H9 (cell line): ENCODE results near the gene BRAF. TPM values are rescaled to one million over a fixed set of nuclear protein-coding genes. Genes with fewer than 3 reads are reported as not detected.

ENCODE experiments used
- DNase-seq: peaks from one replicate; pipeline ENCODE4 v3.0.0-alpha.2; 2017
- H2AFZ ChIP-seq: one replicate; pipeline ENCODE4 v1.6.1; 2013; ENCODE audit warnings: mild to moderate bottlenecking, low read length, control low read depth, moderate library complexity
- H2AK5ac ChIP-seq: 2 replicates; pipeline ENCODE4 v1.6.1; 2013; ENCODE audit warnings: low read length, control low read depth, mixed read lengths; ENCODE audit not compliant: insufficient read length
- H2BK120ac ChIP-seq: one replicate; pipeline ENCODE4 v1.6.1; 2013; ENCODE audit warnings: low read depth, mild to moderate bottlenecking, low read length, control low read depth, inconsistent platforms; ENCODE audit not compliant: poor library complexity, severe bottlenecking
- H2BK12ac ChIP-seq: 2 replicates; pipeline ENCODE4 v1.6.1; 2013; ENCODE audit warnings: low read length, control low read depth, mixed read lengths, low read depth; ENCODE audit not compliant: insufficient read length
- H2BK15ac ChIP-seq: 2 replicates; pipeline ENCODE4 v1.6.1; 2013; ENCODE audit warnings: low read depth, low read length, control low read depth
- H2BK20ac ChIP-seq: one replicate; pipeline ENCODE4 v1.6.1; 2013; ENCODE audit warnings: low read depth, mild to moderate bottlenecking, low read length, control low read depth, inconsistent platforms; ENCODE audit not compliant: poor library complexity, severe bottlenecking
- H2BK5ac ChIP-seq: 2 replicates; pipeline ENCODE4 v1.6.1; 2013; ENCODE audit warnings: low read length, control low read depth, mixed read lengths; ENCODE audit not compliant: insufficient read length
- H3K14ac ChIP-seq: 2 replicates; pipeline ENCODE4 v1.6.1; 2013; ENCODE audit warnings: low read length, control low read depth; ENCODE audit not compliant: insufficient read depth
- H3K18ac ChIP-seq: 2 replicates; pipeline ENCODE4 v1.6.1; 2013; ENCODE audit warnings: low read depth, mild to moderate bottlenecking, mixed read lengths, low read length, control low read depth; ENCODE audit not compliant: insufficient read length
- H3K23ac ChIP-seq: 2 replicates; pipeline ENCODE4 v1.6.1; 2013; ENCODE audit warnings: low read length, control low read depth, mixed read lengths, low read depth; ENCODE audit not compliant: insufficient read length
- H3K23me2 ChIP-seq: 2 replicates; pipeline ENCODE4 v1.6.1; 2013; ENCODE audit warnings: low read depth, mild to moderate bottlenecking, mixed read lengths, low read length, control low read depth; ENCODE audit not compliant: insufficient read length, poor library complexity, severe bottlenecking
- H3K27ac ChIP-seq: 2 replicates; pipeline ENCODE4 v1.5.1; 2013; ENCODE audit warnings: low read length, control low read depth, mixed read lengths, low read depth; ENCODE audit not compliant: insufficient read length
- H3K27me3 ChIP-seq: 2 replicates; pipeline ENCODE4 v1.6.1; 2013; ENCODE audit warnings: low read length, control low read depth, inconsistent platforms; ENCODE audit not compliant: insufficient read depth
- H3K4ac ChIP-seq: 2 replicates; pipeline ENCODE4 v1.6.1; 2013; ENCODE audit warnings: low read depth, mild to moderate bottlenecking, control low read depth, inconsistent platforms, low read length, moderate library complexity
- H3K4me1 ChIP-seq: 2 replicates; pipeline ENCODE4 v1.6.1; 2013; ENCODE audit warnings: low read length, control low read depth, inconsistent platforms; ENCODE audit not compliant: insufficient read depth
- H3K4me2 ChIP-seq: 2 replicates; pipeline ENCODE4 v1.6.1; 2013; ENCODE audit warnings: low read length, control low read depth, mixed read lengths; ENCODE audit not compliant: insufficient read length, insufficient read depth
- H3K56ac ChIP-seq: 2 replicates; pipeline ENCODE4 v1.6.1; 2013; ENCODE audit warnings: low read depth, mild to moderate bottlenecking, mixed read lengths, low read length, control low read depth; ENCODE audit not compliant: insufficient read length
- H3K79me1 ChIP-seq: 2 replicates; pipeline ENCODE4 v1.6.1; 2013; ENCODE audit warnings: low read depth, mild to moderate bottlenecking, moderate library complexity, low read length, control low read depth, inconsistent platforms; ENCODE audit not compliant: insufficient read depth, poor library complexity, severe bottlenecking
- H3K79me2 ChIP-seq: 2 replicates; pipeline ENCODE4 v1.6.1; 2013; ENCODE audit warnings: low read length, control low read depth, inconsistent platforms; ENCODE audit not compliant: insufficient read depth
- H3K9ac ChIP-seq: 2 replicates; pipeline ENCODE4 v1.6.1; 2013; ENCODE audit warnings: low read length, control low read depth, mixed read lengths; ENCODE audit not compliant: insufficient read length; ENCODE audit errors: extremely low read depth
- H3K9me3 ChIP-seq: one replicate; pipeline ENCODE4 v1.6.1; 2013; ENCODE audit warnings: low read depth, low read length, inconsistent platforms; ENCODE audit not compliant: control insufficient read depth
- H3T11ph ChIP-seq: one replicate; pipeline ENCODE4 v1.6.1; 2013; ENCODE audit warnings: mild to moderate bottlenecking, low read length, control low read depth, inconsistent platforms
- H4K20me1 ChIP-seq: one replicate; pipeline ENCODE4 v1.6.1; 2013; ENCODE audit not compliant: control insufficient read depth, insufficient read length, insufficient read depth
- H4K5ac ChIP-seq: 2 replicates; pipeline ENCODE4 v1.6.1; 2013; ENCODE audit warnings: low read depth, mild to moderate bottlenecking, mixed read lengths, low read length, control low read depth; ENCODE audit not compliant: insufficient read length
- H4K8ac ChIP-seq: replicated peaks from 2 replicates; pipeline ENCODE4 v1.6.1; 2013; ENCODE audit warnings: low read length, control low read depth, mixed read lengths, low read depth; ENCODE audit not compliant: insufficient read length
- H4K91ac ChIP-seq: 2 replicates; pipeline ENCODE4 v1.6.1; 2013; ENCODE audit warnings: low read depth, mild to moderate bottlenecking, moderate library complexity, mixed read lengths, low read length, control low read depth; ENCODE audit not compliant: insufficient read length
- H3K27ac Mint-ChIP-seq, 3 experiments: 2 replicates in 2 of 3; 3 replicates in 1 of 3; pipeline ENCODE4 v1.8.0; 2020 to 2021; ENCODE audit warnings: mixed read lengths in 3 of 3, mild to moderate bottlenecking in 1 of 3, moderate library complexity in 1 of 3
- H3K27me3 Mint-ChIP-seq: 2 replicates; pipeline ENCODE4 v1.8.0; 2021; ENCODE audit warnings: low read depth, mild to moderate bottlenecking, moderate library complexity, mixed read lengths
- H3K36me3 Mint-ChIP-seq, 3 experiments: 2 replicates in 2 of 3; 3 replicates in 1 of 3; pipeline ENCODE4 v1.8.0; 2020 to 2021; ENCODE audit warnings: low read depth in 3 of 3, mixed read lengths in 3 of 3; ENCODE audit not compliant: insufficient read depth in 1 of 3
- H3K4me1 Mint-ChIP-seq, 2 experiments: 2 replicates each; pipeline ENCODE4 v1.8.0; 2020; ENCODE audit warnings: mixed read lengths in 2 of 2
- H3K4me3 Mint-ChIP-seq, 2 experiments: 2 replicates in 1 of 2; 3 replicates in 1 of 2; pipeline ENCODE4 v1.8.0; 2020 to 2021; ENCODE audit warnings: mild to moderate bottlenecking in 2 of 2, mixed read lengths in 2 of 2, moderate library complexity in 1 of 2
- H3K9me3 Mint-ChIP-seq, 2 experiments: 2 replicates in 1 of 2; 3 replicates in 1 of 2; pipeline ENCODE4 v1.8.0; 2020; ENCODE audit warnings: mild to moderate bottlenecking in 2 of 2, mixed read lengths in 2 of 2, moderate library complexity in 1 of 2
- CTCF ChIP-seq: fragments of 200-600 bp; sonication (generic); conservative IDR thresholded peaks from 3 replicates; pipeline ENCODE4 v1.8.0; 2021; ENCODE audit warnings: antibody characterized with exemption, mild to moderate bottlenecking
- WGBS: extraction: QIAGEN DNeasy Blood & Tissue Kit; methylation state at CpG from one replicate; pipeline ENCODE4 v1.1.7; 2013; ENCODE audit warnings: missing lambda C conversion rate, low lambda C conversion rate, mixed read lengths; ENCODE audit not compliant: insufficient read length; ENCODE audit errors: extremely low coverage; 5-methylcytosine and 5-hydroxymethylcytosine counted together
- total RNA-seq: library from RNA; stranded (reverse); gene quantifications from 2 replicates; pipeline ENCODE4 v1.2.1, GENCODE V29; 2021

BRAF gene
- total RNA-seq, 1 experiment from 2014 or later: 32.9 TPM

- H2AFZ ChIP-seq: no peak overlapping the region
- WGBS: no CpG with 5 or more reads among the region's 8 CpGs
- peak; percentile 69 for TF ChIP-seq CTCF
Measured at GRCh38 chr7:140674899-140675701, 249.6 kb downstream of the BRAF start.

More at GRCh38 chr7:140674899-140675701, 249.6 kb downstream of the BRAF start:
- no peaks in the 10 kb centered on the region for H3K9me3 Mint-ChIP-seq
- Histone ChIP-seq H3K18ac (no peak overlapping the region), H2BK12ac (no peak overlapping the region), H3K23ac (no peak overlapping the region), H3K56ac (no peak overlapping the region), H4K5ac (no peak overlapping the region), H3K27me3 (no peaks in the 10 kb centered on the region; the same call in 1 of the 2 replicates), H3K9ac (no peak overlapping the region), H4K91ac (no peak overlapping the region), H2BK15ac (no peak overlapping the region), H3K9me3 (no peaks in the 10 kb centered on the region), H3K27ac (no peak overlapping the region), H3T11ph (no peak overlapping the region), H2BK5ac (no peak overlapping the region), H2AK5ac (no peak overlapping the region), H4K8ac (no peak overlapping the region), H3K79me1 (no peaks in the 10 kb centered on the region), H2BK20ac (no peak overlapping the region), H3K23me2 (peaks cover 6% of the 10 kb centered on the region), H2BK120ac (no peak overlapping the region), H3K79me2 (no peaks in the 10 kb centered on the region), H3K4ac (no peak overlapping the region), H3K14ac (no peak overlapping the region), H4K20me1 (no peaks in the 10 kb centered on the region), H3K4me1 (no peaks in the 10 kb centered on the region; the same call in 1 of the 2 replicates), H3K4me2 (no peak overlapping the region)
- H3K27ac Mint-ChIP-seq: no peak overlapping the region; a peak in 1 of 7 replicates
- H3K4me3 Mint-ChIP-seq: no peak overlapping the region
- H3K4me1 Mint-ChIP-seq: peaks cover 15 to 18% of the 10 kb centered on the region in 2 experiments
- peaks cover 1 to 12% (median 5%) of the 10 kb centered on the region in 3 experiments; a peak in 6 of 7 replicates for H3K36me3 Mint-ChIP-seq
- peaks cover 3% of the 10 kb centered on the region; the same call in 1 of the 2 replicates for H3K27me3 Mint-ChIP-seq
- peak; percentile 48 for DNase-seq
